Umbilical cord (tissue), 2 donors: Measurements from ENCODE around the gene LDLR. TPM values are rescaled to one million over a fixed set of nuclear protein-coding genes. Genes with fewer than 3 reads are reported as not detected.
"Not testable (repeated sequence)": the region's sequence is repeated elsewhere in the genome, so short reads cannot be mapped to it uniquely, and the experiment has no call there.

Experiments used
- DNase-seq: peaks from one replicate; pipeline ENCODE4 v3.0.0-alpha.2; 2015; ENCODE audit warnings: low spot score
- total RNA-seq: library from RNA; depleted of rRNA; stranded (reverse); fragments of >200 nt; gene quantifications from one replicate; pipeline ENCODE4 v1.2.3, GENCODE V29; 2014; ENCODE audit warnings: low replicate concordance; ENCODE audit not compliant: insufficient read depth

LDLR gene
- total RNA-seq, 1 donor from 2014 or later: 120 TPM

DNA sequence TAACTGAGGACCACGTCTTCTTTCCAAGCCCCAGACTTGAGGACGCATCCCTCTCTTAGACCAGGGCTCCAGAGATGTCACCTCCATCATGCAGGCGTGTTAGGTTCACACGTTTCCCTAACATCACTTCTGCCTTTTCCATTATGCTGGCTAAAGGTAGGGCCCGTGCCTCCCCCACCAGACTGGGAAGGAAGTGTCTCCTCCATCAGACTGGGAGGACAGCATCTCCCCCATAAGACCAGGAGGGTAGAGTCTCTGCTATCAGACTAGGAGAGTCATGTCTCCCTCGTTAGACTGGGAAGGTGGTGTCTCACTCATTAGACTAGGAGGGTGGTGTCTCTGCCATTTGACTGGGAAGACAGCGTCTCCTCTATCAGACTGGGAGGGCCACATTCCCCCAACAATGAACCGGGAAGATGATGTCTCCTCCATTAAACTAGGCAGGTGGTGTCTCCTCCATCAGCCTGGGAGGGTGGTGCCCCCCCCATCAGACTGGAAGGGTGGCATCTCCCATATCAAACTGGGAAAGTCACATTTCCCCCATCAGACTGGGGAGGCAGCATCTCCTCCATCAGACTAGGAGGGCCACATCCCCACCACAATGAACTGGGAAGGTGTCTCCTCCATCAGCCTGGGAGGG lies 84.4 kb downstream of the LDLR start:
- DNase-seq: no peak

DNA sequence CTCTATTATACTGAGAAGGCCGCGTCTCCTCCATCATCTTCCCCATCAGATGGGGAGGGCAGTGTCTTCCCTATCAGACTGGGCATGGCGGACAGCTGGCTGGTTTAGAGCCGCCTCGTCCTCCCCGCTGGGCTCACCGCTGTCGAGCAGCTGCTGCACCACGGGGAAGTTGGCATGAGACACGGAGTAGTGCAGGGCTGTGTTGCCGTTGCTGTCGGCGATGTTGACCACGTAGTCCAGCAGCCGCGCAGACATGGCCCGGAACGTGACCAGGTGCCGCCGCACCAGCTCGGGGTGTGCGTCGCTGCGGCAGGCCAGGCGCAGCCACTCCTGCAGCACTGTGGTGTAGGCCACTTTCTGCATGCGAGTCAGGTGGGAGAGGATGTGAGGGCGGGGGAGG lies 85.1 kb downstream of the LDLR start:
- no peak for DNase-seq

GRCh38 chr19:11175920-11176319 lies 86.7 kb downstream of the LDLR start:
- no peak for DNase-seq

DNA sequence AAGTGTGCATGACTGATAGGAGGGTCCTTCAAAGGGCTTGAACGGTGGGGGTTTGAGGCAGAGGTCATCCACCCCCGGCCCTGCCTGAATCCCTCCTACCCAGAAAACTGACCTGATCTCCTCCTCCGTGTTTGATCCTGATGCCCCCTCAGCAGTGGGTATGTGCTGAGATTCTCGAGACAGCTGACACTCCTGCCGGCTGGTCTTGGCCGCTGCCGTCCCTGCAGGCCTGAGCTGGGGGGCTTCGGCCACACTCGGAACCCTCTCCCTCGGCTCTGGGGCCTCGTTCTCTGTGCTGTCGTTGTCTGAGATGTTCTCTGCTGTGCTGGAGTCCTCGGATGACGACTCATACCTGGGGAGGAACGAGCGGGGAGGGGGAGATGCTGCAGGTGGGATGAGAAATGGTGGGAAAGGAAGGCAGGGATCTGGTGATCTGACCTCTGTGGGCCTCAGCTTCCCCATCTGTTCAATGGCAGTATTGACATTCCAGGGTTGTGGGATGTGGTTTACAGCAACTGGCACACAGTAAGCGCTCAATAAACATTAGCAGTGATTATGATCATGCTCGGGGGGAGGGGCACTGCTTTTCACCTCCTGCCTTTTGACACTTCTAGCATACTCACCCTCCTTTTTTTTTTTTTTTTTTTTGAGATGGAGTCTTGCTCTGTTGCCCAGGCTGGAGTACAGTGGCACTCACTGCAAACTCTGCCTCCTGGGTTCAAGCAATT lies 87.4 kb downstream of the LDLR start:
- DNase-seq: no peak

DNA sequence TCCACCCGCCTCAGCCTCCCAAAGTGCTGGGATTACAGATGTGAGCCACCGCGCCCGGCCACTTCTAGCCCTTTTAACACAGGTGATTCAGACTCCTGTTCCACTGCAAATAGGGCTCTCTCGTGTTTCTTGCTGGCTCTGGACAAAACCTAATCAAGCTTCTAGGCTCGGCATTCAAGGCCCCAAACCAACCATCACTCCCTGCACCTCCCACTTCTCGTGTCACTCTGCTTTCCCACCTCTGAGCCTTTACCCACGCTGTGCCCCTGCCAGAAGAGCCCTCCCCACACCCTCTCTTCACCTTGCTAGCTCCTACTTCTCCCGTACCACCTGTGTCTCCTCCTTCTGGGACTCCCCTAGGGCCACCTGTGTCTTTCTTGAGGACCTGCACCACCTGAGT lies 88.3 kb downstream of the LDLR start:
- DNase-seq: no peak

DNA sequence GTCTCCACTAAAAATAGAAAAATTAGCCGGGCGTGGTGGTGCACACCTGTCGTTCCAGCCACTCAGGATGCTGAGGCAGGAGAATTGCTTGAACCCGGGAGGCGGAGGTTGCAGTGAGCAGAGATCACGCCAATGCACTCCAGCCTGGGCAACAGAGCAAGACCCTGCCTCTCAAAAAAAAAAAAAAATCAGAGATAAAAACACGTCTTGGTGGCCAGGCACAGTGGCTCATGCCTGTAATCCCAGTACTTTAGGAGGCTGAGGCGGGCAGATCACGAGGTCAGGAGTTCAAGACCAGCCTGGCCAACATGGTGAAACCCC lies 89.8 kb downstream of the LDLR start:
- DNase-seq: not testable (repeated sequence)

GRCh38 chr19:11179716-11180297 lies 90.5 kb downstream of the LDLR start:
- DNase-seq: no peak

DNA sequence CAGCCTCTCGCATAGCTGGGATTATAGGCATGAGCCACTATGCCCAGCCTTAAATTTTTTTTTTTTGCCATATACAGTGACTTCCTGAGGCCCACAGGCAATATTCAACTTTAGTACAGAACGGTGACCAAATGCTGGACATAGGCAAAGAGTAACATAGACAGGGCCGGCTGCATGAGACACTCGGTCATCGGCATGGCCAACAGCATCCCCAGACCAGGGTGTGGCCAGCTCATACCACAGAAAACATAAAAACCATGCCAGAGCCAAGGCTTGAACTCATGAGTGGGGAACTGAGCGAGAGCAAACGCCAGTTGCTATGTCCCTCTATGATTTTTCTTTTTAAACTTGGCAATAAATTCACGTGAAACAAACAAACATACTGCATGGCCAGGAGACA lies 91.1 kb downstream of the LDLR start:
- peak; percentile 71 for DNase-seq

- DNase-seq: not testable (repeated sequence)
Observed at GRCh38 chr19:11180975-11181374, 91.7 kb downstream of the LDLR start.

GRCh38 chr19:11181488-11181887 lies 92.2 kb downstream of the LDLR start:
- no peak for DNase-seq

Other genes with a start within 250 kb of the LDLR start
- gene C19orf38, start 241.0 kb upstream of the LDLR start, total RNA-seq: 3.9 TPM
- 17.8 TPM for gene CARM1, start 217.9 kb upstream of the LDLR start, total RNA-seq
- gene YIPF2, start 160.8 kb upstream of the LDLR start, total RNA-seq: 70.3 TPM
- gene TIMM29, start 160.7 kb upstream of the LDLR start, total RNA-seq: 32.5 TPM
- gene SMARCA4, start 128.4 kb upstream of the LDLR start, total RNA-seq: 38.3 TPM
- 4.3 TPM for gene SPC24, start 66.3 kb downstream of the LDLR start, total RNA-seq
- gene KANK2, start 108.1 kb downstream of the LDLR start, total RNA-seq: 331 TPM
- gene ANGPTL8, start 150.2 kb downstream of the LDLR start, total RNA-seq: not detected
- gene DOCK6, start 173.1 kb downstream of the LDLR start, total RNA-seq: 14.2 TPM
- not detected for gene TSPAN16, start 206.7 kb downstream of the LDLR start, total RNA-seq